Uterus (tissue), 2 donors: ENCODE results near the gene SEZ6.

Experiments
- CTCF ChIP-seq, 4 experiments: fragments of 200-600 bp in 2 of 4; fragments of 450-650 bp in 2 of 4; sonication (generic) in 2 of 4; IDR thresholded peaks; one replicate each; pipeline ENCODE4 v1.5.1; 2016 to 2019; ENCODE audit warnings: antibody characterized with exemption in 4 of 4, mild to moderate bottlenecking in 2 of 4, moderate library complexity in 1 of 4
- POLR2A ChIP-seq, 2 donors: fragments of 450-650 bp; IDR thresholded peaks; one replicate each; pipeline ENCODE4 v1.6.1; 2016; ENCODE audit warnings: antibody characterized with exemption in 2 of 2, mild to moderate bottlenecking in 1 of 2, moderate library complexity in 1 of 2

- no peak for TF ChIP-seq CTCF (IDR thresholded peaks at IDR 0.05)
- no peak for TF ChIP-seq POLR2A (IDR thresholded peaks at IDR 0.05)
Observed at GRCh38 chr17:29045734-29046472, 40.1 kb upstream of the SEZ6 start.
